HG03103 (cell line): ENCODE results near the gene MCTP2.

Experiments used
- ATAC-seq: cut with Tn5 transposase; IDR thresholded peaks from one replicate; pipeline ENCODE4 v1.9.1; 2021; ENCODE audit warnings: low read depth; ENCODE audit not compliant: unreplicated experiment

The MCTP2 gene

DNA sequence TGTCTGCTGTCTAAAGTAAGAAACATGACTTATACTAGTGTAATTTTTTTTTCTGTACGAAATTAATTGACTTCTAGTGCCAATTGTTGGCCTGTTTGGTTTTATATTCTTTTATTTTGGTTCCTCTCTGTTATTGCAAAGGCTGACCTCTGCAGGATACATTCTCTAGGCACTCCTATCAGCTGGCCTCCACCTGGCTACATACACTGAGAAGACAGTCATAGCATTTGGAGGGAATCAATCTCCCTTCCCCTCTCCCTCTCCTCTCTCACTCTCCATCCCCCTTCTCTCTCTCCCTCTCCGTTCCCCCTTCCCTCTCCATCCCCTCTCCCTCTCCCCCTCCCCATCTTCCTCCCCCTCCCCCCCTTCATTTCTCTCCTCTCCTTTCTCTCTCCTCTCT, 116.7 kb downstream of the MCTP2 start:
- no peak for ATAC-seq

GRCh38 chr15:94351031-94351535, 119.7 kb downstream of the MCTP2 start:
- no peak for ATAC-seq

GRCh38 chr15:94352636-94353487, 121.5 kb downstream of the MCTP2 start:
- ATAC-seq, result no peak

GRCh38 chr15:94353488-94353820, 122.1 kb downstream of the MCTP2 start:
- no peak for ATAC-seq

DNA sequence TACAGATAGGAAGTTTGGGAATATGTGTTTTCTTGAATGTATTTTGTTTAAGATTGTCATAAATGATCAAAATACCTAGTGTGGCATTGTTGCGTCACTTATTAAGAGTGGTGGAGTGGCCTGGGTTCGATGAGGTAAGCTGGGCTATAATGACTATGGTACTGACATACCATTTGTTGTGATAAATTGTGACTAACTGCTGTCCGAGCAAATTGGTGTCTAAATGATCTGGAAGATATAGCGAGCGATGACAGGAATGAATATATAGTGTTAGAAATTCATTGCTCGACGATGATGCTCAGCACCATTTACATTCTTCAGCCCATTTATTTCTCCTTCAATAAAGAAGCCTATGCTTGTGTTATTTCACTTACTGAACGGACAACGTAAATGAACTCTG, 123.3 kb downstream of the MCTP2 start:
- no peak for ATAC-seq

DNA sequence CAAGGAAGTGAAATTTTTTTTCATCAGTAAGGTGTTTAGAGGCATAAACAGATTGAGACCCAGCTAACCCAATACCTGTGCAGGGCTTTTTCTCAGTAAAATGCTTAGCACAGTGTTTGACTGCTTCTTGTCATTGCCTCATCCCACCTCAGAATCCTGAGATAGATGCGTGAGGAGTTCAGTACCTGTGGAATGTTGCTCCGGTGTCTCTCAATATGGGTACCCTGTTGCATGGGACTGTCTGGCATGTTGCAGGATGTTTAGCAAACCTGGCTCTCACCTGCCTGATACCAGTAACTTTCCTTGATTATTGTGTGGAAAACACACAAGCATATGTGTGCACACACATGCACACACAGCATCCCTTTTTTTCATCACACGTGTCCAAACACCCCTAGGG, 128.4 kb downstream of the MCTP2 start:
- ATAC-seq, result no peak

- ATAC-seq, result no peak
These were observed 128.9 kb downstream of the MCTP2 start for GRCh38 chr15:94360251-94360685.

- no peak for ATAC-seq
These were observed 131.2 kb downstream of the MCTP2 start for GRCh38 chr15:94362385-94363092.

DNA sequence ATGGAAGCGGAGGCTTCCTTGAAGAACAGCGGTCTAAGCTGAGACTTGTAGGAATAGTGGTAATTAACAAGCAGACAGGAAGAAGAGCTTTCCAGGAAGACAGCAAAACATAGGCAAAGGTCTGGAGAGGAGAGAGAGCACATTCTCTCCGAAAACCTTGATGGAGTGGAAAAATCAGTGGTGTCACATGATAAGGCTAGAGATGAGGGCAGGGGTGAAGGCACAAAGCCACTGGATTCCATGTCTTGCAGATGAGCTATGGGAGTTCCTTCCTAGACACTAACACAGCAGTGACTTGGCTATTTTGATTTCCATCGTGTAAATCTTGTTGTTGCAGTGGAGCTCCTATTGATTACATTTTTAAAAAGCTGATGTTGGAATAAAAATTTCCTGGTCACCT, 132.0 kb downstream of the MCTP2 start:
- ATAC-seq, result no peak

DNA sequence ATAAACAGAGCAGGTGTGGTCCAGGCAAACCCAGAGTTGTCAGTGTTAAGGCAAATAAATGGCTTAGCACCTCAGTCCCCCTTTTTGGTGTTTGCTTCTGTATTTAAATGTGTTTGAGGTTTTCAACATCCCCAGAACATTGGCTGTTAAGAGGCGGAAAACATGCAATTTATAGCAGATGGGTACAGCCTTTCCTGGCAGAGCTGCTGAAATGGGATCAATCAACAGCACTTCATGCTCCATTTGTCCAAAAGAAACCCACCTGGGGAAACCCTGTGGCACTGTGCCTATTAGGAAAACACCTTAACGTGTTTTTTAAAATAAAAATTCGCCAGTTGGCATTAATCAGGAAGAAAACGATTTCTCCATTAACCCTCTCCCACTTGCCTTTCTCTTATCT, 135.4 kb downstream of the MCTP2 start:
- no peak for ATAC-seq

GRCh38 chr15:94367726-94368535, 136.6 kb downstream of the MCTP2 start:
- no peak for ATAC-seq

GRCh38 chr15:94370206-94370935, 139.0 kb downstream of the MCTP2 start:
- ATAC-seq, result no peak

DNA sequence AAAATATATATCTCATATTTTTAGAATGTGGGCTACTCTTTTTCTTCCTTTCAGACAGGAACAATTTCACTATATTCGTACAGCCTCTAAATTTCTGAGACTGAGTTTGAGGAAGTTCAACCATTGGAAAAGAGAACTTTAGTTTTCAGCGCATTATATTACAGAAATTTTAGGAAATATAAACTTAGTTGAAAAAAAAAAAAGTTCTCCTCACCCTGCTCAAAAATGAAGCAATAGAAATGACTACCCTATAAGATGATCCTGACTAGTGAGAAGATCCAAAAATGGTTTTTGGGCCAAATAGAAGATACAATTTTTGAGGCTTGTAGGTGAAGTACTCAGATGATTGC, 139.6 kb downstream of the MCTP2 start:
- ATAC-seq, result no peak

GRCh38 chr15:94372821-94373220, 141.5 kb downstream of the MCTP2 start:
- ATAC-seq, result no peak

DNA sequence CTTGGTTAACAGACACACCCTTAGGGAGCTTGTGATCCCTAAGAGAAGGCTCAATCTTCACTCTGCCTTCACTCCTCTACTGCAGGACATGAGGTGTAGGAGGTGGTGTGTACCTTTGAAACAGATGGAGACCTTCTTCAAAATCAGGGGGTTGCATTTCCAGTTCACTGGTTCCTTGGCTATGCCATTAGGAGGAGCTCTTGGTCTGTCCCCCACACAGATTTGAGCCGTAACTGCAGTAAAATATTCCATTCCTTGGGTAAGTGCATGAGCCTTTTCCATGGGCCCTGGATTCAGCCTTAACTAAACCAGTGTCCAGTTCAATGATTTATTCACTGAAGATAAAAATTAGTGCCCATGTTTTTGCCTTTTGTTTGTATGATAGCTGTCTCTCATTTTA, 144.6 kb downstream of the MCTP2 start:
- no peak for ATAC-seq

DNA sequence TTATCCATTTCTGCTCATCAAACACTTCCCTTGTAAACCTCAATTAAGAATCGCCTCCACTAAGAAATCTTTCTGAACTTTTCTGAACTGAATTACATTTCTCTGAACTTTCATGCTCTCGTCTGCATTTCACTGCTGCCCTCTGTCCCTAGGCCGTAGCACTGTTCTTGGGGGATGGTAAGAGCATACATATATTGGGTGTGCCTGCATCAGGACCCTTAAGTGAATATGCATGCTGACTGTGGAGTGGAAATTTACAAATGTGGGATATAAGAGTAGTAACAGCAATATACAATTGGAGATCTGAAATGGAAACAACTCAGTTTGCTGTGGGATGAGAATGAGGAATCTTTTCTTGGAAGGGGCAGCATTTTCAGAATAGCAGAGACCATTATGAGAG, 148.6 kb downstream of the MCTP2 start:
- ATAC-seq, result no peak

DNA sequence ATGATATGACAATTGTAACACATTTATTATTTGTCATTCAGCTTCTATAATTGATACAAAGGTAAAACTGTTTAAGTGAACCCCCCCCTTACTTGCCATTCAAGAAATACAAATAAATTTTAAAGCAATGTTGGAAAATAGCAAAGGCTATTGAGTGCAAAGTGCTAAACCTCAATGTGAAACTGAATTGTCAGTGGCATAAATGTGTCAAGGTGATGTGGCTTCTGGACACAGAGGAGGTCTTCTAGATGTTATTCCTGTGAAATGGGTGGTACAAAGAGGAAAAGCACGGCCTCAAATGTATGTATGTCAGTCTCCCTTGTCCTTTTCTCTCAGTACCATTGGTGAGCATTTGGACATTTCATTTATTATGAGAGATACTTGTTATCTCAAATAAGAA, 149.4 kb downstream of the MCTP2 start:
- ATAC-seq, result no peak

DNA sequence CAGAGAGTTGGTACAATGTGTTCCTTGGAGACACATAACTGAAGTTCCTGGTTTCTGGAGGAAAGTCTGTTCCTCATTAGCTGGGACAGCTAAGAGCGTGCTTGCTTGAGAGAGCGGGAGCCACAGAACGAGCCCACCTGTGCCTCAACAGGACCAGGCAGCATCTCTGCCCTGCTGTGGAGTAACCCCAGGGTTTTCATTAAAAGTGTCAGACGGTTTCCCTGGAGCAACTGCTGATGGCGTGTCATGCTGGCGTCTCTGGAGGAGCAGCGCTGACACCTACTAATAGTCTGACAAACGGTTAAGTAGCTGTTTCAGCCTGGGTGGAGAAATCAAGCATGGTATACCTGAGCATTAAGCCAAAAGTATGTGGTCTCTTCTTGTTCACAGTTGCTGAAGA, 150.0 kb downstream of the MCTP2 start:
- ATAC-seq, result no peak

GRCh38 chr15:94383041-94383440, 151.7 kb downstream of the MCTP2 start:
- ATAC-seq, result no peak

DNA sequence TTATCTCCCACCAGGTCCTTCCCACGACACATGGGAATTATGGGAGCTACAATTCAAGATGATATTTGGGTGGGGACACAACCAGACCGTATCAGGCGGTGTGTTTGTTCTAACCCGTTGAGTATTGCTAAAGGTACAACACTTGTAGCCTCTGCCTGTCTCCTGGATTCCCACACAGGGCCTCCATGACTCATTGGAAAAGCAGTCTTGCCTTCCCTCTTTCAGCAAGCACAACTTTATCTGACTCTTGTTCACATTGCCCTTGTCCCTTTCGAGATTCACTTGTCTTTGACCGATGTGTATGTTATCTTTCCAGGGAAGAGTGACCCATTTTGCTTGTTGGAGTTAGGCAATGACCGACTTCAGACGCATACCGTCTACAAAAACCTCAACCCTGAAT, 152.3 kb downstream of the MCTP2 start:
- ATAC-seq, result no peak

DNA sequence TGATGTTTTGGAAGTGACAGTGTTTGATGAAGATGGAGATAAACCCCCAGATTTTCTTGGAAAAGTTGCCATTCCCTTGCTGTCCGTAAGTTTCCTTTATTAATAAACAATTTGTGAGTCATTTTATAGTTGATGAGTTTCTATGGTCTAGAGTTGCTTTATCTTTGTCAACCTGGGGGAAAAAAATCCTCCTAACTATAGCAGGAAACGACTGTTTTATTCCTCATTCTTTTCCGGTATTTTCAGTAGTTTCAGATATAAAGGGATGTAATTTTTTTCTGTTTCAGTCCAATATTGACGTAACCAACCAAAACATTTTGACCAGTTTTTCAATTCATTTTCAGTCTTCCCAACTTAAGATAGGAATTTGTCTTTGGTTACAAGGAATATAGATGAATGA, 154.1 kb downstream of the MCTP2 start:
- no peak for ATAC-seq
